ENCODE data around the gene DUSP5. TPM values are rescaled to one million over a fixed set of nuclear protein-coding genes. Genes with fewer than 3 reads are reported as not detected.
A peak's percentile ranks its signal among the peaks of the same experiment; 100 is the strongest.

DUSP5 gene
- total and polyA plus RNA-seq, 2 of the 4 experiments (the other 2 are of a cell fraction) = 42.1 to 48.1 TPM

DNA sequence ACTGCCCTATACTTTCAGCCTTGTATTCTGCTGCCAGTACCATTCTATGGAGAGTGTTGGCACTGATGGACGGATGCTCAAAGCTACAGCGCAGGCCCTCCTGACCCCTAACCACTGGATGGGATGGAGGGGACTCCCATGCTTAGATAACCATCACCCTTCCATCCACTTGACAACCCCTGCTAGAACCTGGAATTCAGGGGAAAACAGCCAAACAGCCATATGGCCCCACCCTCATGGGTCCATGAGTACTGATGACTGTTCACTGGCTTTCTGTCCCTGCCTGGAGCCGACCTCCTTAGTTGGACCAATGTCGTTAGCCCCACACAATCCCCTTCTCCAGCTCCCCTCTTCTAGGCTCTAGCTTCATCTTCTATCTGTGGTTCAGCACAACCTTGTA, 16.2 kb downstream of the DUSP5 start:
- dilution Hi-C loops (cut with HindIII; ENCODE audit: low sequenced_read_pairs, unreplicated experiment) (no loop called here), in situ Hi-C loops (cut with MboI; ENCODE audit: low sequenced_read_pairs) (no loop called here), intact Hi-C loops (cut with micrococcal nuclease) (no loop called here)
- H3K27me3 ChIP-seq (ENCODE audit: control insufficient read depth, insufficient read depth, low read length) = no peaks in the 10 kb centered on the region
- H3K27ac ChIP-seq (ENCODE audit: insufficient read depth, low read length) = no peak overlapping the region
- H3K14ac ChIP-seq (replicated peaks; ENCODE audit: low read depth, low read length) = no peak overlapping the region
- H3K23ac ChIP-seq (ENCODE audit: low read depth, low read length) = no peak overlapping the region
- no peaks in the 10 kb centered on the region for H3K9me3 ChIP-seq (ENCODE audit: control insufficient read depth, insufficient read depth, low read length)
- peak overlapping the region; percentile 88; the same call in 1 of the 2 replicates for H2AK5ac ChIP-seq (ENCODE audit: low read depth, low read length)
- H3K4me3 ChIP-seq (ENCODE audit: insufficient read depth, low read depth, low read length) = no peak overlapping the region
- no peak overlapping the region for H4K91ac ChIP-seq (ENCODE audit: insufficient read depth, low read depth, low read length)
- no peak overlapping the region for H3K4ac ChIP-seq (ENCODE audit: low read depth, low read length)
- H4K5ac ChIP-seq (ENCODE audit: low read depth, low read length) = no peak overlapping the region
- ATAC-seq (ENCODE audit: low read depth) = no peak
- no peak overlapping the region for H3K18ac ChIP-seq (ENCODE audit: low read depth, low read length)
- no peak overlapping the region for H2BK20ac ChIP-seq (ENCODE audit: low read depth, low read length)
- no peak overlapping the region for H3K4me2 ChIP-seq (ENCODE audit: low read depth, low read length)
- peak overlapping the region; percentile 3 for H2AK9ac ChIP-seq (replicated peaks; ENCODE audit: low read depth, low read length, poor library complexity)
- no peak overlapping the region for H2BK5ac ChIP-seq (ENCODE audit: low read depth, low read length, poor library complexity, severe bottlenecking)
- POLR2A ChIA-PET (ENCODE audit: unreplicated experiment) = no interaction called here
- no peak overlapping the region for H2AFZ ChIP-seq (replicated peaks; ENCODE audit: low read length, poor library complexity)
- no peak for DNase-seq
- peaks cover 31 to 60% of the 10 kb centered on the region in 2 experiments for H3K79me1 ChIP-seq (ENCODE audit: low read depth in 1 of 2, low read length in 2 of 2)
- H3K9me1 ChIP-seq (ENCODE audit: insufficient read depth, low read length) = peaks cover 27% of the 10 kb centered on the region
- 0 out of 3 replicates have a peak overlapping the region, but pooled peaks have one; percentile 10 for H2BK15ac ChIP-seq (ENCODE audit: low read depth, low read length)
- no TSS peak for BruUV-seq (replicated peaks)
- no CpG with 5 or more reads among the region's 4 CpGs for WGBS, 2 experiments (ENCODE audit: extremely low coverage in 2 of 2, insufficient read length in 1 of 2)
- 0 out of 2 replicates have a peak, but pooled peaks have one; percentile 17 for TF ChIP-seq MAZ (IDR thresholded peaks at IDR 0.05; ENCODE audit: borderline replicate concordance, low read depth, low read length)
- no peak for TF ChIP-seq FOS (IDR thresholded peaks at IDR 0.05; ENCODE audit: low read depth, low read length)
- TF ChIP-seq, protein P1, sequence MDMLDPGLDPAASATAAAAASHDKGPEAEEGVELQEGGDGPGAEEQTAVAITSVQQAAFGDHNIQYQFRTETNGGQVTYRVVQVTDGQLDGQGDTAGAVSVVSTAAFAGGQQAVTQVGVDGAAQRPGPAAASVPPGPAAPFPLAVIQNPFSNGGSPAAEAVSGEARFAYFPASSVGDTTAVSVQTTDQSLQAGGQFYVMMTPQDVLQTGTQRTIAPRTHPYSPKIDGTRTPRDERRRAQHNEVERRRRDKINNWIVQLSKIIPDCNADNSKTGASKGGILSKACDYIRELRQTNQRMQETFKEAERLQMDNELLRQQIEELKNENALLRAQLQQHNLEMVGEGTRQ (IDR thresholded peaks at IDR 0.05; ENCODE audit: low read depth, low read length) = 0 out of 2 replicates have a peak, but pooled peaks have one; percentile 1
- no peak for TF ChIP-seq RAD21 (IDR thresholded peaks at IDR 0.05; ENCODE audit: low read length)
- peak; percentile 15; the same call in 1 of the 2 replicates for TF ChIP-seq POLR2A (IDR thresholded peaks at IDR 0.05; ENCODE audit: low read depth, low read length)
- H3K56ac ChIP-seq (ENCODE audit: extremely low read depth, insufficient read depth, low read length) = no peak overlapping the region
- no peak overlapping the region for H3K9ac ChIP-seq (ENCODE audit: low read depth, low read length)
- no peak overlapping the region for H4K8ac ChIP-seq (ENCODE audit: low read depth in 2 of 2, low read length in 2 of 2)
- H3K4me1 ChIP-seq (ENCODE audit: control insufficient read depth, insufficient read depth, low read length) = peaks cover 16% of the 10 kb centered on the region
- peaks cover 35% of the 10 kb centered on the region for H3K36me3 ChIP-seq (ENCODE audit: control insufficient read depth, insufficient read depth, low read length)
- CTCF ChIA-PET = no interaction called here
- no peak overlapping the region for H2BK120ac ChIP-seq (ENCODE audit: low read depth, low read length)
- H4K20me1 ChIP-seq (ENCODE audit: insufficient read depth, low read length) = peaks cover 22% of the 10 kb centered on the region
